GM23338 (cell line): Measurements from ENCODE around the gene LSP1. TPM values are rescaled to one million over a fixed set of nuclear protein-coding genes. Genes with fewer than 3 reads are reported as not detected.

ENCODE experiments used
- ATAC-seq: fragments of 200-7000 bp; cut with Tn5 transposase; 3 replicates; pipeline ENCODE4 v1.9.1; 2020
- DNase-seq: peaks from one replicate; pipeline ENCODE4 v3.0.0-alpha.2; 2015; ENCODE audit warnings: low spot score
- H2AFZ ChIP-seq: fragments of 200-600 bp; sonication (generic); 2 replicates; pipeline ENCODE4 v1.8.0; 2016; ENCODE audit warnings: antibody characterized with exemption, mild to moderate bottlenecking, moderate library complexity
- H3F3A ChIP-seq: fragments of 200-600 bp; sonication (generic); replicated peaks from 2 replicates; pipeline ENCODE4 v1.8.0; 2017; ENCODE audit warnings: antibody characterized with exemption, mixed run types, low read depth
- H3K27ac ChIP-seq: fragments of 200-600 bp; sonication (generic); 2 replicates; pipeline ENCODE4 v1.6.1; 2016; ENCODE audit warnings: low read depth
- H3K27me3 ChIP-seq: fragments of 200-600 bp; sonication (generic); 2 replicates; pipeline ENCODE4 v1.8.0; 2016; ENCODE audit warnings: mild to moderate bottlenecking, mixed run types, moderate library complexity; ENCODE audit not compliant: insufficient read depth
- H3K36me3 ChIP-seq: fragments of 200-600 bp; sonication (generic); 2 replicates; pipeline ENCODE4 v1.8.0; 2016; ENCODE audit warnings: mild to moderate bottlenecking; ENCODE audit not compliant: insufficient read depth
- H3K4me1 ChIP-seq: fragments of 200-600 bp; sonication (generic); 2 replicates; pipeline ENCODE4 v1.8.0; 2016; ENCODE audit warnings: mild to moderate bottlenecking, moderate library complexity; ENCODE audit not compliant: insufficient read depth
- H3K4me2 ChIP-seq: fragments of 200-600 bp; sonication (generic); 2 replicates; pipeline ENCODE4 v1.7.1; 2017; ENCODE audit warnings: mixed run types
- H3K4me3 ChIP-seq: fragments of 200-600 bp; sonication (generic); 2 replicates; pipeline ENCODE4 v1.6.1; 2016; ENCODE audit warnings: mixed run types
- H3K79me2 ChIP-seq: fragments of 200-600 bp; sonication (generic); replicated peaks from 2 replicates; pipeline ENCODE4 v1.8.0; 2017; ENCODE audit warnings: mild to moderate bottlenecking; ENCODE audit not compliant: insufficient read depth
- H3K9me2 ChIP-seq: fragments of 200-600 bp; sonication (generic); 2 replicates; pipeline ENCODE4 v1.8.0; 2017; ENCODE audit not compliant: insufficient read depth
- H4K20me1 ChIP-seq: fragments of 200-600 bp; sonication (generic); replicated peaks from 2 replicates; pipeline ENCODE4 v1.8.0; 2017; ENCODE audit warnings: mild to moderate bottlenecking; ENCODE audit not compliant: insufficient read depth
- H3K27ac Mint-ChIP-seq: 2 replicates; pipeline ENCODE4 v1.8.0; 2020; ENCODE audit warnings: inconsistent platforms, mild to moderate bottlenecking, moderate library complexity, mixed read lengths
- H3K27me3 Mint-ChIP-seq: 3 replicates; pipeline ENCODE4 v1.8.0; 2022; ENCODE audit warnings: low read depth, mild to moderate bottlenecking, moderate library complexity, mixed read lengths, inconsistent platforms; ENCODE audit not compliant: insufficient read depth, poor library complexity
- H3K36me3 Mint-ChIP-seq: 3 replicates; pipeline ENCODE4 v1.8.0; 2021; ENCODE audit warnings: low read depth, mild to moderate bottlenecking, inconsistent platforms, moderate library complexity, mixed read lengths
- H3K4me1 Mint-ChIP-seq: 3 replicates; pipeline ENCODE4 v1.8.0; 2020; ENCODE audit warnings: mild to moderate bottlenecking, inconsistent platforms, mixed read lengths
- H3K4me3 Mint-ChIP-seq: 3 replicates; pipeline ENCODE4 v1.8.0; 2021; ENCODE audit warnings: moderate library complexity, mild to moderate bottlenecking, inconsistent platforms, mixed read lengths
- H3K9me3 Mint-ChIP-seq: 3 replicates; pipeline ENCODE4 v1.8.0; 2020; ENCODE audit warnings: moderate library complexity, mild to moderate bottlenecking, inconsistent platforms, mixed read lengths
- CREB1 ChIP-seq: fragments of 250-450 bp; sonication (Bioruptor Pico); IDR thresholded peaks from 2 replicates; pipeline ENCODE4 v1.5.0; 2020; ENCODE audit warnings: low read depth, mild to moderate bottlenecking, moderate library complexity
- EZH2phosphoT487 ChIP-seq: fragments of 200-600 bp; sonication (generic); IDR thresholded peaks from one replicate; pipeline ENCODE4 v1.8.1; 2018; ENCODE audit warnings: antibody characterized with exemption; ENCODE audit not compliant: unreplicated experiment
- JUNB ChIP-seq: IDR thresholded peaks from one replicate; pipeline ENCODE4 v1.6.1; 2016; ENCODE audit warnings: antibody characterized with exemption; ENCODE audit not compliant: unreplicated experiment
- NANOG ChIP-seq: IDR thresholded peaks from 2 replicates; pipeline ENCODE4 v1.6.1; 2016; ENCODE audit warnings: antibody characterized with exemption, borderline replicate concordance
- ZNF114 ChIP-seq: fragments of 250-450 bp; sonication (Bioruptor Pico); IDR thresholded peaks from 2 replicates; pipeline ENCODE4 v1.5.0; 2020; ENCODE audit warnings: mild to moderate bottlenecking, moderate library complexity
- polyA plus RNA-seq: library from polyadenylated mRNA; unstranded; fragments of >200 nt; fragmentation: Nextera tagmentation; extraction: Ambion mirVana; gene quantifications from 2 replicates; pipeline ENCODE4 v1.2.1, GENCODE V29; 2016
- total RNA-seq: library from RNA; depleted of rRNA; stranded (reverse); fragments of >200 nt; shearing (Covaris generic); gene quantifications from 2 replicates; pipeline ENCODE4 v1.2.3, GENCODE V29; 2014
- TF ChIP-seq, protein P1 (sequence below): IDR thresholded peaks from one replicate; pipeline ENCODE4 v1.6.1; 2018; ENCODE audit warnings: antibody characterized with exemption; ENCODE audit not compliant: unreplicated experiment

LSP1 gene
- total and polyA plus RNA-seq, 2 experiments from 2014 or later, result 0.84 TPM; not detected in 1

DNA sequence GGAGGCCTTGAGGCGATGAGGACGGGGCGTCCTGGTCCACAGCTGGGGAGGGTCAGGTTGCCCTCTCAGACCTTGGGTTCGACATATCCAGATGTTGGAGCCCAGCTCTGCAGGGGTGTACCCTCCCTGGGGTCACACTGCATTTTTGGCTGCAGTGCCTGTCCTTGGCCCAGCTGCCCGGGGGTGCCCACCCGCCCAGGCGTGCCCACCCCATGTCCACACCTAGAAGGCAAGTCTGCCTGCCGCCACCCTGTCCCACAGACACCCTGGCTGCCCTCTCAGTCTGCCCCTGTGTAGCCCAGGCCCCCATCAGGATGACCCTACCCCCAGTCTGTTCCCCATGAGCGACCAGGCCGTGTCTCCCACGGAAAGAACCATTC, 3.0 kb downstream of the LSP1 start (continued):
- TF ChIP-seq EZH2phosphoT487 (no peak), ZNF114 (CRISPR knock-in tag) (no peak), CREB1 (CRISPR knock-in tag) (no peak), JUNB (no peak)
- TF ChIP-seq, protein P1, sequence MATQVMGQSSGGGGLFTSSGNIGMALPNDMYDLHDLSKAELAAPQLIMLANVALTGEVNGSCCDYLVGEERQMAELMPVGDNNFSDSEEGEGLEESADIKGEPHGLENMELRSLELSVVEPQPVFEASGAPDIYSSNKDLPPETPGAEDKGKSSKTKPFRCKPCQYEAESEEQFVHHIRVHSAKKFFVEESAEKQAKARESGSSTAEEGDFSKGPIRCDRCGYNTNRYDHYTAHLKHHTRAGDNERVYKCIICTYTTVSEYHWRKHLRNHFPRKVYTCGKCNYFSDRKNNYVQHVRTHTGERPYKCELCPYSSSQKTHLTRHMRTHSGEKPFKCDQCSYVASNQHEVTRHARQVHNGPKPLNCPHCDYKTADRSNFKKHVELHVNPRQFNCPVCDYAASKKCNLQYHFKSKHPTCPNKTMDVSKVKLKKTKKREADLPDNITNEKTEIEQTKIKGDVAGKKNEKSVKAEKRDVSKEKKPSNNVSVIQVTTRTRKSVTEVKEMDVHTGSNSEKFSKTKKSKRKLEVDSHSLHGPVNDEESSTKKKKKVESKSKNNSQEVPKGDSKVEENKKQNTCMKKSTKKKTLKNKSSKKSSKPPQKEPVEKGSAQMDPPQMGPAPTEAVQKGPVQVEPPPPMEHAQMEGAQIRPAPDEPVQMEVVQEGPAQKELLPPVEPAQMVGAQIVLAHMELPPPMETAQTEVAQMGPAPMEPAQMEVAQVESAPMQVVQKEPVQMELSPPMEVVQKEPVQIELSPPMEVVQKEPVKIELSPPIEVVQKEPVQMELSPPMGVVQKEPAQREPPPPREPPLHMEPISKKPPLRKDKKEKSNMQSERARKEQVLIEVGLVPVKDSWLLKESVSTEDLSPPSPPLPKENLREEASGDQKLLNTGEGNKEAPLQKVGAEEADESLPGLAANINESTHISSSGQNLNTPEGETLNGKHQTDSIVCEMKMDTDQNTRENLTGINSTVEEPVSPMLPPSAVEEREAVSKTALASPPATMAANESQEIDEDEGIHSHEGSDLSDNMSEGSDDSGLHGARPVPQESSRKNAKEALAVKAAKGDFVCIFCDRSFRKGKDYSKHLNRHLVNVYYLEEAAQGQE, result no peak

DNA sequence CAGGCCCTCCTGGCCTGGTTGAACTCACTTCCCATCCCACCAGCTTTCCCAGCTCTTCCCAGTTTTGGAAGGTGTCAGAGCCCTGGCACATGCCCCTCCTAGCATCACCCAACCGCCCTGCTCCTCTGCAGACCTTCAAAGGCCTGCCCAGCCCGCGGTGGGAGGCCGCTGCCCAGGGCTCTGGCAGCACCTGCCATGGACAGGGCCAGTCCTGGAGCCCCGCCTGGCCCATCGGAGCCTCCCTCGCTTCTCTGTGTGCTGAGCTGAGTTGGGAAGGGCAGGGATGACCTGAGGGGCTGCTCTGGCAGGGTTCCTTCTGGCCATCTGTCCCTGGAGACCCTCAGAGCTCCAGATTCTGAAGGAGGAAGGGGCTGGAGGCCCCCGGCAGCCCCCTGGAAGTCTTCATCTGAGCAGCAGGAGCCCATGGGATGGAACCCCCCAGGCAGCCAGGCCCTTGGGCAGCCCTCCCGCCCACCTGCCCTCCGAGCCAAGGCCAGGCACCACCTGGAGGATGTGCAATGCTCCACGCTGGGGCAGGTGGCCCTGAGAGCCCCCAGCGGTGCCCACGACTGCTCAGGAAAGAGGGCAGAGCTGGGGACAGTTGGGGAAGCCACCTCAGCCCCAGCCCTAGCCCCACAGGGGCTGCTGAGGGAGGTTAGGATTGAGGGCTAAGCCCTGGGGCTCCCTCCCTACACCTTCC, 3.6 kb downstream of the LSP1 start:
- no peak overlapping the region for H3K4me2 ChIP-seq
- no peak overlapping the region for H2AFZ ChIP-seq
- no peaks in the 10 kb centered on the region for H3K27me3 ChIP-seq
- Mint-ChIP-seq H3K9me3 (no peaks in the 10 kb centered on the region), H3K27ac (no peak overlapping the region), H3K36me3 (no peaks in the 10 kb centered on the region), H3K4me1 (no peaks in the 10 kb centered on the region), H3K4me3 (no peak overlapping the region), H3K27me3 (no peaks in the 10 kb centered on the region)
- H3K4me3 ChIP-seq, result no peak overlapping the region
- H3K27ac ChIP-seq, result no peak overlapping the region
- no peaks in the 10 kb centered on the region for H3K9me2 ChIP-seq
- no peaks in the 10 kb centered on the region for H3K4me1 ChIP-seq
- no peaks in the 10 kb centered on the region for H4K20me1 ChIP-seq
- no peak for ATAC-seq
- no peaks in the 10 kb centered on the region for H3K79me2 ChIP-seq
- no peaks in the 10 kb centered on the region for H3K36me3 ChIP-seq
- no peaks in the 10 kb centered on the region for H3F3A ChIP-seq
- TF ChIP-seq NANOG (no peak), JUNB (no peak), CREB1 (CRISPR knock-in tag) (no peak)
- TF ChIP-seq, protein P1, result no peak
- no peak for DNase-seq
